HL-60 (cell line): Measurements from ENCODE around the gene MATR3.

ENCODE experiments used
- DNase-seq, 2 experiments: peaks; one replicate each; pipeline ENCODE4 v3.0.0-alpha.2; 2010 to 2020; ENCODE audit warnings: low read depth in 1 of 2, low spot score in 1 of 2
- H3K27ac ChIP-seq: fragments of 250-450 bp; sonication (Bioruptor Pico); replicated peaks from 2 replicates; pipeline ENCODE4 v1.5.1; 2020; ENCODE audit warnings: mild to moderate bottlenecking, moderate library complexity
- H3K27me3 ChIP-seq: fragments of 250-450 bp; sonication (Bioruptor Pico); 2 replicates; pipeline ENCODE4 v1.5.1; 2021; ENCODE audit warnings: mild to moderate bottlenecking, moderate library complexity; ENCODE audit not compliant: insufficient read depth, poor library complexity, severe bottlenecking
- H3K4me3 ChIP-seq: replicated peaks from 2 replicates; pipeline ENCODE4 v1.5.1; 2011; ENCODE audit warnings: mild to moderate bottlenecking, control low read depth, low read length; ENCODE audit not compliant: insufficient read depth
- CTCF ChIP-seq: IDR thresholded peaks from one replicate; pipeline ENCODE4 v1.5.1; 2011; ENCODE audit warnings: low read length, control low read depth, inconsistent platforms; ENCODE audit not compliant: insufficient read depth
- GABPA ChIP-seq: IDR thresholded peaks from 2 replicates; pipeline ENCODE4 v1.6.1; 2012; ENCODE audit warnings: low read depth
- POLR2AphosphoS5 ChIP-seq: IDR thresholded peaks from 2 replicates; pipeline ENCODE4 v1.6.1; 2012; ENCODE audit warnings: low read depth
- REST ChIP-seq: IDR thresholded peaks from 2 replicates; pipeline ENCODE4 v1.6.1; 2012; ENCODE audit warnings: low read depth; ENCODE audit not compliant: insufficient replicate concordance
- SPI1 ChIP-seq: IDR thresholded peaks from 2 replicates; pipeline ENCODE4 v1.6.1; 2012; ENCODE audit warnings: low read depth, mild to moderate bottlenecking, borderline replicate concordance

MATR3 gene

GRCh38 chr5:139253115-139253514 lies 40.4 kb upstream of the MATR3 start:
- Histone ChIP-seq H3K4me3 (no peak overlapping the region), H3K27ac (no peak overlapping the region), H3K27me3 (no peaks in the 10 kb centered on the region)
- TF ChIP-seq SPI1 (no peak), REST (no peak), POLR2AphosphoS5 (no peak), CTCF (no peak), GABPA (no peak)
- DNase-seq: no peak

- H3K4me3 ChIP-seq: no peak overlapping the region
- DNase-seq: no peak
- TF ChIP-seq SPI1 (no peak), GABPA (no peak), POLR2AphosphoS5 (no peak), CTCF (no peak), REST (no peak)
- H3K27me3 ChIP-seq: no peaks in the 10 kb centered on the region
- H3K27ac ChIP-seq: no peak overlapping the region
These were observed 36.7 kb upstream of the MATR3 start for GRCh38 chr5:139256820-139257219.

- Histone ChIP-seq H3K4me3 (no peak overlapping the region), H3K27ac (no peak overlapping the region), H3K27me3 (no peaks in the 10 kb centered on the region)
- DNase-seq: no peak
- TF ChIP-seq SPI1 (no peak), REST (no peak), CTCF (no peak), POLR2AphosphoS5 (no peak), GABPA (no peak)
These were observed 31.3 kb upstream of the MATR3 start for GRCh38 chr5:139262059-139262741.
